Body of pancreas (tissue), 4 donors: ENCODE results near the gene FBXO45. TPM values are rescaled to one million over a fixed set of nuclear protein-coding genes. Genes with fewer than 3 reads are reported as not detected.

ENCODE experiments used
- ATAC-seq: fragments of 150-250 bp; one replicate; pipeline ENCODE4 v1.9.1; 2016
- DNase-seq, 4 donors: peaks; one replicate each; pipeline ENCODE4 v3.0.0-alpha.2; 2019
- H3K27ac ChIP-seq, 4 donors: fragments of 200-600 bp; sonication (generic); 1 replicate in 3 of 4; 2 replicates in 1 of 4; pipeline versions ENCODE4 v1.5.1 to v1.6.1; 2016 to 2019; ENCODE audit warnings: mild to moderate bottlenecking in 1 of 4, mixed read lengths in 1 of 4, moderate library complexity in 1 of 4
- H3K27me3 ChIP-seq, 2 donors: fragments of 200-600 bp; sonication (generic); one replicate each; pipeline ENCODE4 v1.6.0; 2016; ENCODE audit warnings: mild to moderate bottlenecking in 1 of 2
- H3K36me3 ChIP-seq, 2 donors: fragments of 200-600 bp; sonication (generic); replicated peaks in 1 of 2; 2 replicates each; pipeline ENCODE4 v1.5.1; 2016; ENCODE audit warnings: low read depth in 2 of 2; ENCODE audit not compliant: insufficient read depth in 1 of 2
- H3K4me1 ChIP-seq: fragments of 200-600 bp; sonication (generic); one replicate; pipeline ENCODE4 v1.6.0; 2016
- H3K4me3 ChIP-seq, 2 donors: fragments of 200-600 bp; sonication (generic); 1 replicate in 1 of 2; 2 replicates in 1 of 2; pipeline ENCODE4 v1.5.1; 2016 to 2019
- H3K9me3 ChIP-seq, 3 donors: fragments of 200-600 bp; sonication (generic); 1 replicate in 2 of 3; 2 replicates in 1 of 3; pipeline ENCODE4 v1.5.1; 2016
- POLR2A ChIP-seq, 3 donors: fragments of 450-650 bp; IDR thresholded peaks; one replicate each; pipeline ENCODE4 v1.6.1; 2016; ENCODE audit warnings: antibody characterized with exemption in 3 of 3, mild to moderate bottlenecking in 2 of 3
- WGBS, 2 donors: methylation state at CpG; one replicate each; pipeline ENCODE4 v1.1.5; 2017; 5-methylcytosine and 5-hydroxymethylcytosine counted together
- intact Hi-C: fragments of 100-400 bp; cut with DNase I; formaldehyde crosslinking; loops from one replicate; pipeline ENCODE4 v1.15.1; 2023
- total RNA-seq, 2 donors: library from RNA; depleted of rRNA; stranded (reverse); fragments of >200 nt; gene quantifications; one replicate each; pipeline ENCODE4 v1.1.0, GENCODE V29; 2016
- TF ChIP-seq, protein P1 (sequence below), 7 experiments: fragments of 450-650 bp in 4 of 7; fragments of 200-600 bp in 3 of 7; sonication (generic) in 3 of 7; IDR thresholded peaks; one replicate each; pipeline ENCODE4 v1.5.1; 2016 to 2019; ENCODE audit warnings: antibody characterized with exemption in 7 of 7

The FBXO45 gene
- total RNA-seq, 2 donors from 2014 or later = 1.3 to 4.4 TPM

DNA sequence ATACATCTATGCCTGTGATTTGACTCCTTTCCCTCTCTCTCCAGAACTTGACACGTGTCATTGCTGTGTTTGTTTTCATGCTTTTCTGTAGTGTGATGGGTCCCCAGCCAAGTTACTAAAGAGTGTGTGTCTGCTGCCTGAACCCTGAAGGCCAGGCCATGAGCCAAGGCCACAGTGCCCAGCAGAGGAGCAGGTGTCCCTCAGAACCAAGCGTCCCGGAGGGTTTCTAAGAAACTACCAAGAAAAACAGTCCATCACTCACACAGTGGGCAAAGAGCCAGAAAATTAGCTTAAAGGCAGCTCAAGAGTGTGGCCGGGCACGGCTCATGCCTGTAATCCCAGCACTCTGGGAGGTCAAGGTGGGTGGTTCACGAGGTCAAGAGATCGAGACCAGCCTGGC lies 35.2 kb downstream of the FBXO45 start:
- Histone ChIP-seq H3K36me3 (no peaks in the 10 kb centered on the region), H3K9me3 (no peaks in the 10 kb centered on the region), H3K27ac (no peak overlapping the region), H3K4me1 (no peaks in the 10 kb centered on the region), H3K4me3 (no peak overlapping the region), H3K27me3 (no peaks in the 10 kb centered on the region)
- no peak for TF ChIP-seq POLR2A (IDR thresholded peaks at IDR 0.05)
- TF ChIP-seq, protein P1, sequence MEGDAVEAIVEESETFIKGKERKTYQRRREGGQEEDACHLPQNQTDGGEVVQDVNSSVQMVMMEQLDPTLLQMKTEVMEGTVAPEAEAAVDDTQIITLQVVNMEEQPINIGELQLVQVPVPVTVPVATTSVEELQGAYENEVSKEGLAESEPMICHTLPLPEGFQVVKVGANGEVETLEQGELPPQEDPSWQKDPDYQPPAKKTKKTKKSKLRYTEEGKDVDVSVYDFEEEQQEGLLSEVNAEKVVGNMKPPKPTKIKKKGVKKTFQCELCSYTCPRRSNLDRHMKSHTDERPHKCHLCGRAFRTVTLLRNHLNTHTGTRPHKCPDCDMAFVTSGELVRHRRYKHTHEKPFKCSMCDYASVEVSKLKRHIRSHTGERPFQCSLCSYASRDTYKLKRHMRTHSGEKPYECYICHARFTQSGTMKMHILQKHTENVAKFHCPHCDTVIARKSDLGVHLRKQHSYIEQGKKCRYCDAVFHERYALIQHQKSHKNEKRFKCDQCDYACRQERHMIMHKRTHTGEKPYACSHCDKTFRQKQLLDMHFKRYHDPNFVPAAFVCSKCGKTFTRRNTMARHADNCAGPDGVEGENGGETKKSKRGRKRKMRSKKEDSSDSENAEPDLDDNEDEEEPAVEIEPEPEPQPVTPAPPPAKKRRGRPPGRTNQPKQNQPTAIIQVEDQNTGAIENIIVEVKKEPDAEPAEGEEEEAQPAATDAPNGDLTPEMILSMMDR (IDR thresholded peaks at IDR 0.05) = no peak
- no peak for DNase-seq
- intact Hi-C loops = no loop called here
- 22 to 38% methylated on average over 7 of the region's 7 CpGs for WGBS, 2 donors
- no peak for ATAC-seq

DNA sequence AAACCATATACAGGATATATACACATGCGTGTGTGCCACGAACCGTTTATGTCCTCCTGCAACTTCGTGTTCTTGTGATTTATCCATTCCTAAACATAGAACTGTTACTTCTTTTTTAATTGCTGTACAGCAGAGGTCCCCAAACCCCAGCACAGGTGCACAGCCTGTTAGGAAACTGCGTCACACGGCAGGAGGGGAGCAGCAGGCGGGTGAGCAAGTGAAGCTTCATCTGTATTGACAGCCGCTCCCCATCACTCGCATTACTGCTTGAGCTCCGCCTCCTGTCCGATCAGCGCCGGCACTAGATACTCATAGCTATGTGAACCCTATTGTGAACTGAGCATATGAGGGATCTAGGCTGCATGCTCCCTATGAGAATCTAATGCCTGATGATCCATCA lies 36.1 kb downstream of the FBXO45 start:
- no peak for DNase-seq
- Histone ChIP-seq H3K4me1 (no peaks in the 10 kb centered on the region), H3K27ac (no peak overlapping the region), H3K9me3 (no peaks in the 10 kb centered on the region), H3K27me3 (no peaks in the 10 kb centered on the region), H3K36me3 (no peaks in the 10 kb centered on the region), H3K4me3 (no peak overlapping the region)
- intact Hi-C loops = no loop called here
- no peak for ATAC-seq
- WGBS, 2 donors = 58 to 63% methylated on average over 13 of the region's 13 CpGs
- TF ChIP-seq, protein P1 (IDR thresholded peaks at IDR 0.05) = no peak
- TF ChIP-seq POLR2A (IDR thresholded peaks at IDR 0.05) = no peak

DNA sequence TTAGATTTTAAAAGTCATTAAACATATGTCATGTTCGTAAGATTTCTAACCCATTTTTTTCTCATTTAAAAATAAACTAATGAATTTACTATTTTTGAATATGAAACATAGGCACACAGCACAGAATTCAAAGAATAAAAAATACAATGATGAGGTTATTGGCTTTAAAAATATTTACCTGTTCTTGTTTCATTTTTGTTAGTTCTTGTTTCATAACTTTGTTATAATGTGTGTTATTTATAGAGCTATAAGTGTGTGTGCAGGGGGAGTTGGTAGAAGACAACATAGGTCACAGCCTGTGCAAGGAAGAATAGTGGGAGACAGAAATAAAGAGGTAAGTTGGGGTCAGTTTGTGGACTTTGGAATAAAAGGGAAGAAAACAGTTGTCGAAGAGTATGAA lies 40.2 kb downstream of the FBXO45 start:
- whole genome bisulfite sequencing, 2 donors = 85 to 91% methylated on average over 2 of the region's 2 CpGs
- DNase-seq (no peak), ATAC-seq (no peak)
- Histone ChIP-seq H3K27me3 (no peaks in the 10 kb centered on the region), H3K9me3 (no peaks in the 10 kb centered on the region), H3K4me1 (no peaks in the 10 kb centered on the region), H3K4me3 (no peak overlapping the region), H3K27ac (no peak overlapping the region), H3K36me3 (no peaks in the 10 kb centered on the region)
- intact Hi-C loops = loop anchor here (5.0 kb wide), 1 partner anchor 79 kb away; no protein-coding TSS in a partner anchor
- TF ChIP-seq, protein P1 (IDR thresholded peaks at IDR 0.05) = no peak
- TF ChIP-seq POLR2A (IDR thresholded peaks at IDR 0.05) = no peak

DNA sequence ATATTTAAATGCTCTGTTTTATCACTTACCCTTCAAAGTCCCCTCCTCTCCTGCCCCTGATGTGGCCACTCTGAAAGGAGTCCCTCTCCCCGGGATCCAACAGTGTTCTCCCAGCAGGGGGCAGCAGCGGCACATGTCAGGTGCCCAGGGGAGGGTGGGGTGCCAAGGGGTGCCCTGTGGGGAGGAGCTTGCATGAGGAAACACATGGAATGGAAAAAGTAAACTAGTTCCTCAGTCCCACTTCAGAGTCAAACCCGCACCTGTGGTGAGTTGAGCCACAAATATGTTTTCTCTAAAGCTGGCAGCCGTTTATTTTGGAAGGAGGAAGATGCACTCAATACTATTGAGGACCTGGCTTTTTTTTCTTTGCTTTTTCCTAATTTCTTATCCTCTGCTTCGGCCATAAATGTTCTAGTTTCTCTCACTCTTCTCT lies 40.9 kb downstream of the FBXO45 start:
- ATAC-seq (peak; percentile 90), DNase-seq (peak; percentile 85 to 93 (median 90))
- intact Hi-C loops = loop anchor here (5.0 kb wide), 1 partner anchor 78 kb away; no protein-coding TSS in a partner anchor
- no peaks in the 10 kb centered on the region for H3K36me3 ChIP-seq
- no peaks in the 10 kb centered on the region for H3K27me3 ChIP-seq
- H3K27ac ChIP-seq = no peak overlapping the region
- whole genome bisulfite sequencing, 2 donors = 10 to 16% methylated on average over 3 to 5 of the region's 5 CpGs
- H3K9me3 ChIP-seq = no peaks in the 10 kb centered on the region
- TF ChIP-seq POLR2A (IDR thresholded peaks at IDR 0.05) = no peak
- TF ChIP-seq, protein P1 (IDR thresholded peaks at IDR 0.05) = peak; percentile 65 to 78 (median 74)
- H3K4me1 ChIP-seq = no peaks in the 10 kb centered on the region
- no peak overlapping the region for H3K4me3 ChIP-seq

DNA sequence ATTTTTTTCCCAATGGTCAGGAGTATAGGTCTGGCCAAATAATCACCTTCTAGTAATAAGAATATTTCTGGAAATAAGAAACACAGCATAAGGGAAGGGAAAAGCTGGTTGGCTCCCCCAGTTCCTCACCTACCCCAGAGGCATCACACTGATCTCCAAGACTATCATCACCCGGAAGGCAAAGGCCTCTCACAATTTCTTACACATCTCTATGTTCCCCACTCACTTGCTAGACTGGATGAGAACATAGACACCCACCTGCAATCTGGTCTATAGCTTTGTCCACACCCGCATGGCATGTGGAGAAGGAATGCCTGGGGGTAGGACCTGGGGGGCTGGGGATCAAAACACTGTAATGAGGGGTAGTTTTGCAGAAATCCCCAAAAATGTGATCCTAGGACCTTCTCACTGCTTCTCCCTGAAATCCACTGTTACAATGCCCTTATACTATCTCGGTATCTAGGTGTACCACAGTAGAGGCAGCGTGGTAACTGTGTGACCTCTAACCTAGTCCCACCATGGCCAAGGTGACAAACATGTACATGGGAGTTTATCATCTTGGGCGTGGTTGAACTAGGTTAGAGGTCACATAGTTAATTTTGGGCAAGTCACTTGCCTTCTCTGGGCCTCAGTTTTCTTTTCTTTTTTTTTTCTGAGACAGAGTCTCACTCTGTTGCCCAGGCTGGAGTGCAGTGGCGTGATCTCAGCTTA lies 41.5 kb downstream of the FBXO45 start:
- no peak for ATAC-seq
- intact Hi-C loops = loop anchor here (5.0 kb wide), 1 partner anchor 77 kb away; no protein-coding TSS in a partner anchor
- Histone ChIP-seq H3K4me3 (no peak overlapping the region), H3K36me3 (no peaks in the 10 kb centered on the region), H3K4me1 (no peaks in the 10 kb centered on the region), H3K27me3 (no peaks in the 10 kb centered on the region), H3K9me3 (no peaks in the 10 kb centered on the region), H3K27ac (no peak overlapping the region)
- TF ChIP-seq, protein P1 (IDR thresholded peaks at IDR 0.05) = no peak
- no peak for TF ChIP-seq POLR2A (IDR thresholded peaks at IDR 0.05)
- 62 to 73% methylated on average over 6 of the region's 6 CpGs for WGBS, 2 donors
- no peak for DNase-seq
